Cardiac muscle cell (in vitro differentiated cells and primary cell): ENCODE results near the gene C10orf53. TPM values are rescaled to one million over a fixed set of nuclear protein-coding genes. Genes with fewer than 3 reads are reported as not detected.

ENCODE experiments used
- DNase-seq, 2 donors: peaks; one replicate each; pipeline versions ENCODE4 v3.0.0 to v3.0.0-alpha.2; 2010 to 2017; ENCODE audit warnings: low read depth in 1 of 2, low spot score in 1 of 2
- H3K27ac ChIP-seq: fragments of 200-600 bp; sonication (generic); 2 replicates; pipeline ENCODE4 v1.5.1; 2016
- H3K27me3 ChIP-seq: fragments of 200-600 bp; sonication (generic); 2 replicates; pipeline ENCODE4 v1.6.0; 2016; ENCODE audit warnings: control low read depth
- H3K36me3 ChIP-seq: fragments of 200-600 bp; sonication (generic); 2 replicates; pipeline ENCODE4 v1.5.1; 2016; ENCODE audit warnings: control low read depth
- H3K4me1 ChIP-seq: fragments of 200-600 bp; sonication (generic); 2 replicates; pipeline ENCODE4 v1.8.1; 2017; ENCODE audit warnings: low read depth, mild to moderate bottlenecking, mixed run types
- H3K4me3 ChIP-seq: fragments of 200-600 bp; sonication (generic); 2 replicates; pipeline ENCODE4 v1.5.1; 2016; ENCODE audit warnings: mild to moderate bottlenecking
- H3K9me3 ChIP-seq: fragments of 200-600 bp; sonication (generic); 2 replicates; pipeline ENCODE4 v1.5.1; 2017; ENCODE audit warnings: low read depth, mild to moderate bottlenecking, control low read depth
- polyA plus RNA-seq: library from polyadenylated mRNA; unstranded; fragments of >200 nt; fragmentation: Nextera tagmentation; extraction: Ambion mirVana; gene quantifications from 2 replicates; pipeline ENCODE4 v1.2.1, GENCODE V29; 2016
- total RNA-seq: library from RNA; depleted of rRNA; stranded (reverse); fragments of >200 nt; gene quantifications from 2 replicates; pipeline ENCODE4 v1.2.3, GENCODE V29; 2016
- TF ChIP-seq, protein P1 (sequence below): IDR thresholded peaks from 2 replicates; pipeline ENCODE4 v1.5.1; 2012; ENCODE audit warnings: low read depth, mild to moderate bottlenecking, low read length

C10orf53 gene
- total and polyA plus RNA-seq, 2 experiments from 2014 or later: not detected

DNA sequence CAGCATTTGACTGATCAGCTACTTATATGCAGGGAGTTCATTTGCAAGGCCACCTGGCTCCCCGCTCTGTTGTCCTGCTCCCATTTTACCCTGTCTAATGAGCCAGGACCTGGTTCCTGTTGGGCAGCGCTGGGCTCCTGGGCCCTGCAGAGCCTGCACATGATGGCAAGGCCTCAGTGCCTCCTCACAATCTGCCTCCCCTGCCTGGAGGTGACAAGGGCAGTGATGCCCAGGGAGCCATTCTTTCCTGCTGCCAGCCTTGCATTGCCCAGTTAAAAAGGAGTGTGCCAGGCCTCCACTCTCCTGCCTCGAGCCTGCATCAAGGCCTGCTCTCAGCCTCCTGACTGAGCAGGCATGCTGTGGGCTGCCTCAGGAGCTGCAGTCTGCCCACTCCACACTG is 37.1 kb upstream of the C10orf53 start:
- Histone ChIP-seq H3K4me3 (no peak overlapping the region), H3K9me3 (no peaks in the 10 kb centered on the region), H3K27ac (no peak overlapping the region), H3K4me1 (no peaks in the 10 kb centered on the region), H3K36me3 (no peaks in the 10 kb centered on the region), H3K27me3 (peaks cover 13% of the 10 kb centered on the region)
- TF ChIP-seq, protein P1, sequence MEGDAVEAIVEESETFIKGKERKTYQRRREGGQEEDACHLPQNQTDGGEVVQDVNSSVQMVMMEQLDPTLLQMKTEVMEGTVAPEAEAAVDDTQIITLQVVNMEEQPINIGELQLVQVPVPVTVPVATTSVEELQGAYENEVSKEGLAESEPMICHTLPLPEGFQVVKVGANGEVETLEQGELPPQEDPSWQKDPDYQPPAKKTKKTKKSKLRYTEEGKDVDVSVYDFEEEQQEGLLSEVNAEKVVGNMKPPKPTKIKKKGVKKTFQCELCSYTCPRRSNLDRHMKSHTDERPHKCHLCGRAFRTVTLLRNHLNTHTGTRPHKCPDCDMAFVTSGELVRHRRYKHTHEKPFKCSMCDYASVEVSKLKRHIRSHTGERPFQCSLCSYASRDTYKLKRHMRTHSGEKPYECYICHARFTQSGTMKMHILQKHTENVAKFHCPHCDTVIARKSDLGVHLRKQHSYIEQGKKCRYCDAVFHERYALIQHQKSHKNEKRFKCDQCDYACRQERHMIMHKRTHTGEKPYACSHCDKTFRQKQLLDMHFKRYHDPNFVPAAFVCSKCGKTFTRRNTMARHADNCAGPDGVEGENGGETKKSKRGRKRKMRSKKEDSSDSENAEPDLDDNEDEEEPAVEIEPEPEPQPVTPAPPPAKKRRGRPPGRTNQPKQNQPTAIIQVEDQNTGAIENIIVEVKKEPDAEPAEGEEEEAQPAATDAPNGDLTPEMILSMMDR: no peak
- DNase-seq: no peak

DNA sequence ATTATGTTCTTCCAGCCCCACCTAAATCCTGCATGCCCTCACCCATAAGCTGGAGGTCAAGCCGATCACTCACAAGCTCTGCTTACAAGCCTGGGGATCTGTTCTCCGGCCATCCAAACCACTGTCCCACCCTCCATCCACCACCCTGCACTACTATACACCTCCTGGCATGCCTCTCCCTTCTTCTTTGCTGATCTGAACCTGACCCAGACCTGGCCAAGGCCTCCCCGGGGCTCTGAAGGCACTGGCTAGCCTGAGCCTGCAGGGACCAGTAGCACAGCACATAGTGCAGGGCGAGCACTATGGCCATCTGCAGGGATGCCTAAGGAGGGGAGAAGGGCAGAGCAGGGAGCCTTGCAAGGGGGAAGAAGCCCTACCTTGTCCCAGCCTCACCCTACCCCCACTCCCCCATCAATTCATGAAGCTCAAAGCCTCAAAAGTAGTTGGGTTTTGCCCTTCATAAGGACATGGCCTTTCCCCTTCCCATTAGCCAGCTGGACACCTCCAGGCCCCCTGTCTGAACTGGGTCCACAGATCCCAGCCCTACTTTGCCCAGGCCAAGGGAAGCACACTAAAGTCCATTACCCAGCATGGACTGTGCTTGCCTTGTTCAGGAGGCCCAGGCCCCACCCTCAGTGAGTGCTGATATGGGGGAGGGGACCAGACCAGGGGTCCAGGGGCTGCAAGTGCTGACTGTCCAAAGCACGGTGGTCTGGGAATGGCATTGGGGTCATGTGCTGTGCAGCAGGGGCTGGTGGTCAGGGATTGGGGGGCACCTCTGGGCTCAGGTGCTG is 36.0 kb upstream of the C10orf53 start:
- Histone ChIP-seq H3K27me3 (peaks cover 2% of the 10 kb centered on the region), H3K36me3 (no peaks in the 10 kb centered on the region), H3K4me1 (no peaks in the 10 kb centered on the region), H3K4me3 (no peak overlapping the region), H3K9me3 (no peaks in the 10 kb centered on the region), H3K27ac (no peak overlapping the region)
- TF ChIP-seq, protein P1: no peak
- no peak for DNase-seq

DNA sequence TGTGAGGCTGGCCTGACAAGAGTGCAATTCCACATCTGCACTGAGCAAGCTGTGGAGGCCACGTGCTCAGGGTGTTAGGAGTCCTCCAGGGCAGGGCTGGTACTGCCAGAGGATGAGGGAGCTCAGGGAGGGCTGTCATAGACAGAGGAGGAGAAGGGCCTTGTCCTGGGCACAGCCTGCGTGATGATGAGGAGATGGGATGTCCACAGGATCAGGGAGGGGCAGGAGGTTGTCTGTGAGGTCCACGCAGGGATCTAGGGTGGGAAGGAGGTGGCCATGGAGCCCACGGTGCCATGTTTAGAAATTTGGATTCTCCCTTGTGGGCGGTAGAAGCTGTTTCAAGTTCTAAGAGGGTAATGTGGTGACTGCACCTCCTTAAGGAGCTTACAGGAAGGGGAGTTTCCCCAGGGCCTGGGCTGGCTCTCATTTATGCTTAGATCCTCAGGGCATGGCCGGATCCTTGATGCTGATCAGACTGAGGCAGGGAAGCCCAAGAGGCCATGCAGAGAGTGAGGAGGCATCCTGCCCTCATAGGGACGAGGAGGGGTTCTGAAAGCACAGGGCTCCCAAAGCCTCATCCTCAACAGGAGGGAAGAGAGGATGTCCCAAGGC is 35.3 kb upstream of the C10orf53 start:
- TF ChIP-seq, protein P1: no peak
- Histone ChIP-seq H3K4me3 (no peak overlapping the region), H3K27ac (no peak overlapping the region), H3K9me3 (no peaks in the 10 kb centered on the region), H3K27me3 (no peaks in the 10 kb centered on the region), H3K36me3 (no peaks in the 10 kb centered on the region), H3K4me1 (no peaks in the 10 kb centered on the region)
- no peak for DNase-seq

DNA sequence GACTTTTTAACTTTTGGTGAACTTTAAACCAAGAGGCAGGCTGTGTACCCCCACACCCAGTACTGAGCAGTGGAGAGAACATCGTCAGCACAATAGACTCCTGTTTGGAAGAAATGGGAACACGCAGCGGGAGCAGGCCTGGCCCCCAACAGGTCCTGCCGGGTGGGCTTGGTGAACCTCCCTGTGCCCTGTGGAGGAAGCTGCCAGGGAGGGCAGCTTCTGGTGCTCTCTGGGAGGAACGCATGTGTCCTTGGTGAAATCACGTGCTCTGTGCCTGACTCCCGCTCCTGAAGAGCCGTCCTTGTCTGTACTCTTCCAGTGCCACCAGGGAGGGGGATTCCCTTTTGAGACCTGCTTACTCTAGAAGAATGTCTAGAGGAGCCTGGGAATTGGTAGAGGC is 34.0 kb upstream of the C10orf53 start:
- no peak for DNase-seq
- Histone ChIP-seq H3K4me1 (no peaks in the 10 kb centered on the region), H3K9me3 (no peaks in the 10 kb centered on the region), H3K36me3 (no peaks in the 10 kb centered on the region), H3K27me3 (no peaks in the 10 kb centered on the region), H3K27ac (no peak overlapping the region), H3K4me3 (no peak overlapping the region)
- TF ChIP-seq, protein P1: no peak

DNA sequence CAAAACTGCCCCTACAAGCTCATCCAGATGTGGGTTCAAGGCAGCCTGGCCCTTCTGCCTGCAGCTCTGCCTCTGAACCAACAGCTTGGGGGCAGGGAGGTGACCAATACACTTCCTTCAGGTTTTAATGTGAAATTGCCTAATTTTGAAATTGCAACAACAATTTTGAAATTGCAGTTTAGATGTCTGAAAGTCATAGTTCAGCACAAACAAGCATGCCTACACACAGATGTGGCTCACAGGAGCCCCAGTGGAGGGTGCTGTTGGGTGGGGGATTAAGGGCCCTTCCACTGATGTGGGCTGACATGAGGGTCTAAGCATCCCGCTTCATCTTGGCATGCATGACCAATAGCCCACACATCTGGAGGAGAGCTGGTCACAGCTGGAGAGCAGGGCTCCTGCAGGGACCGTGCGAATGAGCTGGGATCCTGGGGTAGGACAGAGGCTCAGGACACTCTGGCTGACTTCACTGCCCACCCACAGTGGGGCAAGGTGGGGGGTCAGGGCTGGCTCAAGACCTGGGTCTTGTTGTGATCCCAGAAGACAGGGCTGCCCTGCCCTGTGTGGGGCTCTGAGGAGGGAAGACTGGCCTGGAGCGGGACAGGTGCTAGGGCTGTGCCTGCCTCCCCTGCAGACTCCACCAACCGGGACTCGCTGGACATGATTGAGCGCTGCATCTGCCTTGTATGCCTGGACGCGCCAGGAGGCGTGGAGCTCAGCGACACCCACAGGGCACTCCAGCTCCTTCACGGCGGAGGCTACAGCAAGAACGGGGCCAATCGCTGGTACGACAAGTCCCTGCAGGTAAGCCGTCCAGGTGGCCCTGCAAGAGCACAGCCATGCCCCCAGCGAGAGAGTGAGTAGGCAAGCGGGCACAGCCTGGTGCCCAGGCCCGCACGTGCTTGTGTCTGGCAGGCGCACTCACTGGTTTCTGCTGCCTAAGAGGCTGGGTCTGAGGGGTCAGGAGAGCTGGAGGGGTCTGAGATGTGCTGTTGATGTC is 33.3 kb upstream of the C10orf53 start:
- no peak overlapping the region for H3K27ac ChIP-seq
- no peaks in the 10 kb centered on the region for H3K4me1 ChIP-seq
- TF ChIP-seq, protein P1: no peak
- H3K36me3 ChIP-seq: no peaks in the 10 kb centered on the region
- H3K27me3 ChIP-seq: no peaks in the 10 kb centered on the region
- no peak for DNase-seq
- no peak overlapping the region for H3K4me3 ChIP-seq
- H3K9me3 ChIP-seq: no peaks in the 10 kb centered on the region
